GM23338 (cell line): ENCODE measurements around the gene WDR47. TPM values are rescaled to one million over a fixed set of nuclear protein-coding genes. Genes with fewer than 3 reads are reported as not detected.

Experiments
- ATAC-seq: fragments of 200-7000 bp; cut with Tn5 transposase; 3 replicates; pipeline ENCODE4 v1.9.1; 2020
- DNase-seq: peaks from one replicate; pipeline ENCODE4 v3.0.0-alpha.2; 2015; ENCODE audit warnings: low spot score
- H2AFZ ChIP-seq: fragments of 200-600 bp; sonication (generic); 2 replicates; pipeline ENCODE4 v1.8.0; 2016; ENCODE audit warnings: antibody characterized with exemption, mild to moderate bottlenecking, moderate library complexity
- H3F3A ChIP-seq: fragments of 200-600 bp; sonication (generic); replicated peaks from 2 replicates; pipeline ENCODE4 v1.8.0; 2017; ENCODE audit warnings: antibody characterized with exemption, mixed run types, low read depth
- H3K27ac ChIP-seq: fragments of 200-600 bp; sonication (generic); 2 replicates; pipeline ENCODE4 v1.6.1; 2016; ENCODE audit warnings: low read depth
- H3K27me3 ChIP-seq: fragments of 200-600 bp; sonication (generic); 2 replicates; pipeline ENCODE4 v1.8.0; 2016; ENCODE audit warnings: mild to moderate bottlenecking, mixed run types, moderate library complexity; ENCODE audit not compliant: insufficient read depth
- H3K36me3 ChIP-seq: fragments of 200-600 bp; sonication (generic); 2 replicates; pipeline ENCODE4 v1.8.0; 2016; ENCODE audit warnings: mild to moderate bottlenecking; ENCODE audit not compliant: insufficient read depth
- H3K4me1 ChIP-seq: fragments of 200-600 bp; sonication (generic); 2 replicates; pipeline ENCODE4 v1.8.0; 2016; ENCODE audit warnings: mild to moderate bottlenecking, moderate library complexity; ENCODE audit not compliant: insufficient read depth
- H3K4me2 ChIP-seq: fragments of 200-600 bp; sonication (generic); 2 replicates; pipeline ENCODE4 v1.7.1; 2017; ENCODE audit warnings: mixed run types
- H3K4me3 ChIP-seq: fragments of 200-600 bp; sonication (generic); 2 replicates; pipeline ENCODE4 v1.6.1; 2016; ENCODE audit warnings: mixed run types
- H3K79me2 ChIP-seq: fragments of 200-600 bp; sonication (generic); replicated peaks from 2 replicates; pipeline ENCODE4 v1.8.0; 2017; ENCODE audit warnings: mild to moderate bottlenecking; ENCODE audit not compliant: insufficient read depth
- H3K9me2 ChIP-seq: fragments of 200-600 bp; sonication (generic); 2 replicates; pipeline ENCODE4 v1.8.0; 2017; ENCODE audit not compliant: insufficient read depth
- H4K20me1 ChIP-seq: fragments of 200-600 bp; sonication (generic); replicated peaks from 2 replicates; pipeline ENCODE4 v1.8.0; 2017; ENCODE audit warnings: mild to moderate bottlenecking; ENCODE audit not compliant: insufficient read depth
- H3K27ac Mint-ChIP-seq: 2 replicates; pipeline ENCODE4 v1.8.0; 2020; ENCODE audit warnings: inconsistent platforms, mild to moderate bottlenecking, moderate library complexity, mixed read lengths
- H3K27me3 Mint-ChIP-seq: 3 replicates; pipeline ENCODE4 v1.8.0; 2022; ENCODE audit warnings: low read depth, mild to moderate bottlenecking, moderate library complexity, mixed read lengths, inconsistent platforms; ENCODE audit not compliant: insufficient read depth, poor library complexity
- H3K36me3 Mint-ChIP-seq: 3 replicates; pipeline ENCODE4 v1.8.0; 2021; ENCODE audit warnings: low read depth, mild to moderate bottlenecking, inconsistent platforms, moderate library complexity, mixed read lengths
- H3K4me1 Mint-ChIP-seq: 3 replicates; pipeline ENCODE4 v1.8.0; 2020; ENCODE audit warnings: mild to moderate bottlenecking, inconsistent platforms, mixed read lengths
- H3K4me3 Mint-ChIP-seq: 3 replicates; pipeline ENCODE4 v1.8.0; 2021; ENCODE audit warnings: moderate library complexity, mild to moderate bottlenecking, inconsistent platforms, mixed read lengths
- H3K9me3 Mint-ChIP-seq: 3 replicates; pipeline ENCODE4 v1.8.0; 2020; ENCODE audit warnings: moderate library complexity, mild to moderate bottlenecking, inconsistent platforms, mixed read lengths
- CTCF ChIP-seq, 2 experiments: fragments of 200-600 bp in 1 of 2; sonication (generic) in 1 of 2; conservative IDR thresholded peaks; 2 replicates each; pipeline versions ENCODE4 v1.5.1 to v1.6.1; 2016 to 2017; ENCODE audit warnings: antibody characterized with exemption in 2 of 2, low read depth in 2 of 2, mild to moderate bottlenecking in 2 of 2, moderate library complexity in 1 of 2
- EZH2 ChIP-seq: fragments of 200-600 bp; sonication (generic); IDR thresholded peaks from one replicate; pipeline ENCODE4 v1.8.0; 2017; ENCODE audit warnings: antibody characterized with exemption, mild to moderate bottlenecking, low read depth; ENCODE audit not compliant: unreplicated experiment
- EZH2phosphoT487 ChIP-seq: fragments of 200-600 bp; sonication (generic); IDR thresholded peaks from one replicate; pipeline ENCODE4 v1.8.1; 2018; ENCODE audit warnings: antibody characterized with exemption; ENCODE audit not compliant: unreplicated experiment
- NANOG ChIP-seq: IDR thresholded peaks from 2 replicates; pipeline ENCODE4 v1.6.1; 2016; ENCODE audit warnings: antibody characterized with exemption, borderline replicate concordance
- POLR2AphosphoS5 ChIP-seq: IDR thresholded peaks from 2 replicates; pipeline ENCODE4 v1.6.1; 2016; ENCODE audit warnings: antibody characterized with exemption, low read depth
- STAT1 ChIP-seq: IDR thresholded peaks from one replicate; pipeline ENCODE4 v1.6.1; 2016; ENCODE audit warnings: antibody characterized with exemption; ENCODE audit not compliant: unreplicated experiment
- ZNF331 ChIP-seq: fragments of 250-450 bp; sonication (Bioruptor Pico); IDR thresholded peaks from 2 replicates; pipeline ENCODE4 v1.5.0; 2020; ENCODE audit warnings: low read depth, mild to moderate bottlenecking, moderate library complexity
- ZNF462 ChIP-seq: fragments of 250-450 bp; sonication (Bioruptor Pico); IDR thresholded peaks from 2 replicates; pipeline ENCODE4 v1.5.0; 2020; ENCODE audit warnings: mild to moderate bottlenecking, moderate library complexity
- polyA plus RNA-seq: library from polyadenylated mRNA; unstranded; fragments of >200 nt; fragmentation: Nextera tagmentation; extraction: Ambion mirVana; gene quantifications from 2 replicates; pipeline ENCODE4 v1.2.1, GENCODE V29; 2016
- total RNA-seq: library from RNA; depleted of rRNA; stranded (reverse); fragments of >200 nt; shearing (Covaris generic); gene quantifications from 2 replicates; pipeline ENCODE4 v1.2.3, GENCODE V29; 2014

WDR47 gene
- total and polyA plus RNA-seq, 2 experiments from 2014 or later, result 3.9 to 5.2 TPM

GRCh38 chr1:109089242-109090015 is 47.5 kb upstream of the WDR47 start:
- Histone ChIP-seq H3K4me3 (peak overlapping the region; percentile 95), H3K27ac (peak overlapping the region; percentile 82)
- peak; percentile 93 for DNase-seq

GRCh38 chr1:109084563-109085517 is 42.9 kb upstream of the WDR47 start:
- no peaks in the 10 kb centered on the region for H4K20me1 ChIP-seq
- peaks cover 24% of the 10 kb centered on the region for H3K4me1 ChIP-seq
- H3K27me3 ChIP-seq, result no peaks in the 10 kb centered on the region
- no peak overlapping the region for H3K4me3 ChIP-seq
- peaks cover 3% of the 10 kb centered on the region; the same call in 2 of the 3 replicates for H3K36me3 Mint-ChIP-seq
- H3K79me2 ChIP-seq, result no peaks in the 10 kb centered on the region
- H3F3A ChIP-seq, result peaks cover 2% of the 10 kb centered on the region; the same call in 1 of the 2 replicates
- DNase-seq (no peak), ATAC-seq (no peak)
- H2AFZ ChIP-seq, result peak overlapping the region; percentile 56
- H3K4me1 Mint-ChIP-seq, result peaks cover 29% of the 10 kb centered on the region
- no peak overlapping the region for H3K27ac ChIP-seq
- H3K9me2 ChIP-seq, result no peaks in the 10 kb centered on the region
- H3K36me3 ChIP-seq, result no peaks in the 10 kb centered on the region
- no peak overlapping the region for H3K4me2 ChIP-seq
- no peaks in the 10 kb centered on the region; the same call in 2 of the 3 replicates for H3K9me3 Mint-ChIP-seq
- peaks cover 9% of the 10 kb centered on the region for H3K27me3 Mint-ChIP-seq
- H3K4me3 Mint-ChIP-seq, result no peak overlapping the region
- 0 out of 2 replicates have a peak overlapping the region, but pooled peaks have one; percentile 37 for H3K27ac Mint-ChIP-seq
- no peak for TF ChIP-seq NANOG
- TF ChIP-seq ZNF462 (CRISPR knock-in tag), result no peak
- no peak for TF ChIP-seq ZNF331 (CRISPR knock-in tag)
- TF ChIP-seq STAT1, result no peak
- no peak for TF ChIP-seq EZH2
- no peak for TF ChIP-seq POLR2AphosphoS5

More at GRCh38 chr1:109089242-109090015, 47.5 kb upstream of the WDR47 start:
- H3K4me1 ChIP-seq, result peaks cover 14% of the 10 kb centered on the region
- peaks cover 3% of the 10 kb centered on the region; the same call in 1 of the 3 replicates for H3K9me3 Mint-ChIP-seq
- peak; percentile 76 for ATAC-seq
- no peak overlapping the region for H2AFZ ChIP-seq
- H3K27me3 ChIP-seq, result no peaks in the 10 kb centered on the region
- H3K27me3 Mint-ChIP-seq, result peaks cover 16% of the 10 kb centered on the region
- peaks cover 22% of the 10 kb centered on the region for H3K4me1 Mint-ChIP-seq
- H3K36me3 ChIP-seq, result no peaks in the 10 kb centered on the region
- H3F3A ChIP-seq, result peaks cover 8% of the 10 kb centered on the region
- H3K79me2 ChIP-seq, result peaks cover 21% of the 10 kb centered on the region
- TF ChIP-seq EZH2phosphoT487 (no peak), CTCF (conservative IDR thresholded peaks at IDR 0.05; ENCODE audit: low read depth in 2 of 2) (peak; percentile 90 to 95)
- no peaks in the 10 kb centered on the region for H3K9me2 ChIP-seq
- peaks cover 9% of the 10 kb centered on the region for H3K36me3 Mint-ChIP-seq
- peak overlapping the region; percentile 94; the same call in 1 of the 2 replicates for H3K27ac Mint-ChIP-seq
- H3K4me2 ChIP-seq, result peak overlapping the region; percentile 94
- H4K20me1 ChIP-seq, result no peaks in the 10 kb centered on the region; the same call in 1 of the 2 replicates
- peak overlapping the region; percentile 86 for H3K4me3 Mint-ChIP-seq
